ENCODE data around the gene NUP160. TPM values are rescaled to one million over a fixed set of nuclear protein-coding genes. Genes with fewer than 3 reads are reported as not detected.
"Not testable (repeated sequence)": the region's sequence is repeated elsewhere in the genome, so short reads cannot be mapped to it uniquely, and the experiment has no call there.

The NUP160 gene
- polyA plus RNA-seq, 3 donors, result 10.6 to 15.7 (median 10.9) TPM

GRCh38 chr11:47887910-47888569 is 39.9 kb upstream of the NUP160 start:
- Histone ChIP-seq H3K9me3 (replicated peaks in 1 of 2; ENCODE audit: control insufficient read depth in 1 of 2, insufficient read depth in 1 of 2, low read length in 2 of 2) (no peaks in the 10 kb centered on the region), H3K4me3 (replicated peaks in 1 of 3; ENCODE audit: low read depth in 2 of 3, low read length in 3 of 3) (no peak overlapping the region), H3K27me3 (ENCODE audit: control insufficient read depth in 2 of 2, insufficient read depth in 2 of 2, low read length in 2 of 2) (no peaks in the 10 kb centered on the region), H3K36me3 (replicated peaks in 1 of 2; ENCODE audit: control insufficient read depth in 1 of 2, insufficient read depth in 2 of 2, low read length in 2 of 2) (no peaks in the 10 kb centered on the region), H3K79me2 (ENCODE audit: insufficient read depth, low read length) (no peaks in the 10 kb centered on the region), H4K20me1 (ENCODE audit: insufficient read depth, low read length) (no peaks in the 10 kb centered on the region), H2AFZ (ENCODE audit: insufficient read depth, low read depth, low read length, poor library complexity, severe bottlenecking) (no peak overlapping the region), H3K9ac (ENCODE audit: insufficient read depth, low read length, poor library complexity, severe bottlenecking) (no peak overlapping the region), H3K4me1 (ENCODE audit: control insufficient read depth in 1 of 2, insufficient read depth in 2 of 2, low read length in 2 of 2) (no peaks in the 10 kb centered on the region), H3K27ac (ENCODE audit: low read depth in 1 of 2, low read length in 2 of 2) (no peak overlapping the region), H3K4me2 (replicated peaks; ENCODE audit: extremely low read depth, low read length, poor library complexity, severe bottlenecking) (no peak overlapping the region)
- peaks cover 0 to 8% (median 3%) of the 10 kb centered on the region in 7 donors for H3K9me3 Mint-ChIP-seq
- peaks cover 6% of the 10 kb centered on the region for H3K4me1 Mint-ChIP-seq
- H3K27ac Mint-ChIP-seq, result no peak overlapping the region
- H3K4me3 Mint-ChIP-seq, result no peak overlapping the region
- H3K36me3 Mint-ChIP-seq, result no peaks in the 10 kb centered on the region
- peaks cover 0 to 1% (median 0%) of the 10 kb centered on the region in 3 donors for H3K27me3 Mint-ChIP-seq (ENCODE audit: low read depth in 3 of 3)
- WGBS (ENCODE audit: insufficient coverage), result 100% methylated on average over 2 of the region's 5 CpGs
- no peak for DNase-seq
- TF ChIP-seq, protein P1, sequence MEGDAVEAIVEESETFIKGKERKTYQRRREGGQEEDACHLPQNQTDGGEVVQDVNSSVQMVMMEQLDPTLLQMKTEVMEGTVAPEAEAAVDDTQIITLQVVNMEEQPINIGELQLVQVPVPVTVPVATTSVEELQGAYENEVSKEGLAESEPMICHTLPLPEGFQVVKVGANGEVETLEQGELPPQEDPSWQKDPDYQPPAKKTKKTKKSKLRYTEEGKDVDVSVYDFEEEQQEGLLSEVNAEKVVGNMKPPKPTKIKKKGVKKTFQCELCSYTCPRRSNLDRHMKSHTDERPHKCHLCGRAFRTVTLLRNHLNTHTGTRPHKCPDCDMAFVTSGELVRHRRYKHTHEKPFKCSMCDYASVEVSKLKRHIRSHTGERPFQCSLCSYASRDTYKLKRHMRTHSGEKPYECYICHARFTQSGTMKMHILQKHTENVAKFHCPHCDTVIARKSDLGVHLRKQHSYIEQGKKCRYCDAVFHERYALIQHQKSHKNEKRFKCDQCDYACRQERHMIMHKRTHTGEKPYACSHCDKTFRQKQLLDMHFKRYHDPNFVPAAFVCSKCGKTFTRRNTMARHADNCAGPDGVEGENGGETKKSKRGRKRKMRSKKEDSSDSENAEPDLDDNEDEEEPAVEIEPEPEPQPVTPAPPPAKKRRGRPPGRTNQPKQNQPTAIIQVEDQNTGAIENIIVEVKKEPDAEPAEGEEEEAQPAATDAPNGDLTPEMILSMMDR (IDR thresholded peaks at IDR 0.05), result no peak
- intact Hi-C loops (cut with micrococcal nuclease), result no loop called here

DNA sequence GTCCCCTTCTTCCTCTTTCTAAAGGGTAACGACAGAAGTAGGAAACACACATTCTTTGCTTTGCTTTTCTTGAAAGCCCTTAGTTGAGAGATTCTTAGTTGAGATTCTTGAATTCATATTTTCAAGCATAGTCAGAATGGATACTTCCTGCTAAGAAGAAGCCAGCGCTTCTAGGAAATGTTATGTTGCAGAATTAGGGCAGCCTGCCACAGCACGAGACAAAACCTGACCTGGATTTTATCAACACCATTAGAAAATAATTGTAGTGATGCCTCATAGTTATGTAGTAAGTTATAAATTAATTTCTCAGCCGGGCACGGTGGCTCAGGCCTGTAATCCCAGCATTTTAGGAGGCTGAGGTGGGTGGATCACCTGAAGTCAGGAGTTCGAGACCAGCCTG is 37.9 kb upstream of the NUP160 start:
- no peaks in the 10 kb centered on the region for H4K20me1 ChIP-seq (ENCODE audit: insufficient read depth, low read length)
- no peak overlapping the region for H3K4me3 ChIP-seq (replicated peaks in 1 of 3; ENCODE audit: low read depth in 2 of 3, low read length in 3 of 3)
- peaks cover 3 to 4% of the 10 kb centered on the region in 2 donors for H3K4me1 ChIP-seq (ENCODE audit: control insufficient read depth in 1 of 2, insufficient read depth in 2 of 2, low read length in 2 of 2)
- no CpG with 5 or more reads among the region's 6 CpGs for WGBS (ENCODE audit: insufficient coverage)
- intact Hi-C loops (cut with micrococcal nuclease), result no loop called here
- no peaks in the 10 kb centered on the region for H3K36me3 ChIP-seq (replicated peaks in 1 of 2; ENCODE audit: control insufficient read depth in 1 of 2, insufficient read depth in 2 of 2, low read length in 2 of 2)
- H3K79me2 ChIP-seq (ENCODE audit: insufficient read depth, low read length), result no peaks in the 10 kb centered on the region
- Mint-ChIP-seq H3K36me3 (no peaks in the 10 kb centered on the region), H3K4me1 (peaks cover 10% of the 10 kb centered on the region), H3K4me3 (peak overlapping the region in 1 of 2 donors; percentile 35), H3K9me3 (peaks cover 0 to 1% (median 0%) of the 10 kb centered on the region in 7 donors), H3K27ac (peak overlapping the region in 1 of 7 donors; percentile 46), H3K27me3 (ENCODE audit: low read depth in 3 of 3) (peaks cover 0 to 2% (median 1%) of the 10 kb centered on the region in 3 donors)
- H3K27me3 ChIP-seq (ENCODE audit: control insufficient read depth in 2 of 2, insufficient read depth in 2 of 2, low read length in 2 of 2), result no peaks in the 10 kb centered on the region
- no peak overlapping the region for H3K9ac ChIP-seq (ENCODE audit: insufficient read depth, low read length, poor library complexity, severe bottlenecking)
- TF ChIP-seq, protein P1 (IDR thresholded peaks at IDR 0.05), result no peak
- no peaks in the 10 kb centered on the region for H3K9me3 ChIP-seq (replicated peaks in 1 of 2; ENCODE audit: control insufficient read depth in 1 of 2, insufficient read depth in 1 of 2, low read length in 2 of 2)
- no peak overlapping the region for H3K27ac ChIP-seq (ENCODE audit: low read depth in 1 of 2, low read length in 2 of 2)
- H3K4me2 ChIP-seq (replicated peaks; ENCODE audit: extremely low read depth, low read length, poor library complexity, severe bottlenecking), result no peak overlapping the region
- DNase-seq, result no peak
- H2AFZ ChIP-seq (ENCODE audit: insufficient read depth, low read depth, low read length, poor library complexity, severe bottlenecking), result peak overlapping the region; percentile 38

- H2AFZ ChIP-seq (ENCODE audit: insufficient read depth, low read depth, low read length, poor library complexity, severe bottlenecking), result not testable (repeated sequence)
Observed at GRCh38 chr11:47882437-47882836, 34.3 kb upstream of the NUP160 start.

More at GRCh38 chr11:47882437-47882836, 34.3 kb upstream of the NUP160 start:
- H3K79me2 ChIP-seq (ENCODE audit: insufficient read depth, low read length); H3K36me3 ChIP-seq (replicated peaks in 1 of 2; ENCODE audit: control insufficient read depth in 1 of 2, insufficient read depth in 2 of 2, low read length in 2 of 2); intact Hi-C loops (cut with micrococcal nuclease); DNase-seq; H3K27ac Mint-ChIP-seq; H3K4me2 ChIP-seq (replicated peaks; ENCODE audit: extremely low read depth, low read length, poor library complexity, severe bottlenecking); H3K27ac ChIP-seq (ENCODE audit: low read depth in 1 of 2, low read length in 2 of 2); H3K27me3 Mint-ChIP-seq (ENCODE audit: low read depth in 3 of 3); H3K9me3 ChIP-seq (replicated peaks in 1 of 2; ENCODE audit: control insufficient read depth in 1 of 2, insufficient read depth in 1 of 2, low read length in 2 of 2); H3K27me3 ChIP-seq (ENCODE audit: control insufficient read depth in 2 of 2, insufficient read depth in 2 of 2, low read length in 2 of 2); H3K36me3 Mint-ChIP-seq; H3K9me3 Mint-ChIP-seq; H3K9ac ChIP-seq (ENCODE audit: insufficient read depth, low read length, poor library complexity, severe bottlenecking); H4K20me1 ChIP-seq (ENCODE audit: insufficient read depth, low read length); H3K4me3 ChIP-seq (replicated peaks in 1 of 3; ENCODE audit: low read depth in 2 of 3, low read length in 3 of 3); H3K4me3 Mint-ChIP-seq: not testable (repeated sequence)
- peaks cover 15 to 19% of the 10 kb centered on the region in 2 donors for H3K4me1 ChIP-seq (ENCODE audit: control insufficient read depth in 1 of 2, insufficient read depth in 2 of 2, low read length in 2 of 2)
- peaks cover 20% of the 10 kb centered on the region for H3K4me1 Mint-ChIP-seq
- WGBS (ENCODE audit: insufficient coverage), result 100% methylated on average over 5 of the region's 13 CpGs
